Keratinocyte (primary cell): ENCODE measurements around the gene PLD2. TPM values are rescaled to one million over a fixed set of nuclear protein-coding genes. Genes with fewer than 3 reads are reported as not detected.
A peak's percentile ranks its signal among the peaks of the same experiment; 100 is the strongest.
"Not testable (repeated sequence)": the region's sequence is repeated elsewhere in the genome, so short reads cannot be mapped to it uniquely, and the experiment has no call there.

Experiments
- DNase-seq: peaks from one replicate; pipeline ENCODE4 v3.0.0-alpha.2; 2011; ENCODE audit warnings: low read depth, missing footprints, low spot score
- FAIRE-seq: peaks from 2 replicates; lab custom pipeline; 2011; peaks lifted over from hg19 to GRCh38; lab: Jason Lieb, UNC
- H2AFZ ChIP-seq: 2 replicates; pipeline ENCODE4 v1.6.0; 2012; ENCODE audit warnings: low read length, control low read depth, inconsistent platforms; ENCODE audit not compliant: control insufficient read depth
- H3K27ac ChIP-seq: 2 replicates; pipeline ENCODE4 v1.5.1; 2011; ENCODE audit warnings: low read length; ENCODE audit not compliant: control insufficient read depth, insufficient read depth
- H3K27me3 ChIP-seq: 3 replicates; pipeline ENCODE4 v1.6.0; 2011; ENCODE audit warnings: low read length; ENCODE audit not compliant: control insufficient read depth, insufficient read depth; ENCODE audit errors: extremely low read depth
- H3K36me3 ChIP-seq, 2 experiments: 2 replicates in 1 of 2; 3 replicates in 1 of 2; pipeline ENCODE4 v1.5.1; 2011; ENCODE audit warnings: low read length in 2 of 2, mild to moderate bottlenecking in 1 of 2; ENCODE audit not compliant: control insufficient read depth in 2 of 2, insufficient read depth in 2 of 2; ENCODE audit errors: extremely low read depth in 1 of 2
- H3K4me1 ChIP-seq: 3 replicates; pipeline ENCODE4 v1.5.1; 2011; ENCODE audit warnings: low read length; ENCODE audit not compliant: control insufficient read depth, insufficient read depth; ENCODE audit errors: extremely low read depth
- H3K4me2 ChIP-seq: 3 replicates; pipeline ENCODE4 v1.6.0; 2011; ENCODE audit warnings: low read depth, low read length; ENCODE audit not compliant: control insufficient read depth, insufficient read depth; ENCODE audit errors: extremely low read depth
- H3K4me3 ChIP-seq, 3 experiments: fragments of 200-600 bp in 1 of 3; sonication (generic) in 1 of 3; 2 replicates in 2 of 3; 3 replicates in 1 of 3; pipeline ENCODE4 v1.5.1; 2011 to 2016; ENCODE audit warnings: low read length in 3 of 3, mild to moderate bottlenecking in 3 of 3, control low read depth in 2 of 3, inconsistent platforms in 1 of 3, low read depth in 1 of 3, mixed read lengths in 1 of 3, mixed run types in 1 of 3, moderate library complexity in 1 of 3; ENCODE audit not compliant: control insufficient read depth in 2 of 3, insufficient read depth in 2 of 3; ENCODE audit errors: extremely low read depth in 1 of 3
- H3K79me2 ChIP-seq: 2 replicates; pipeline ENCODE4 v1.6.0; 2012; ENCODE audit warnings: low read length; ENCODE audit not compliant: control insufficient read depth, insufficient read depth
- H3K9ac ChIP-seq: 3 replicates; pipeline ENCODE4 v1.6.0; 2011; ENCODE audit warnings: low read length; ENCODE audit not compliant: control insufficient read depth, insufficient read depth; ENCODE audit errors: extremely low read depth
- H3K9me1 ChIP-seq: 3 replicates; pipeline ENCODE4 v1.6.0; 2011; ENCODE audit warnings: low read length; ENCODE audit not compliant: control insufficient read depth, insufficient read depth; ENCODE audit errors: extremely low read depth
- H3K9me3 ChIP-seq: 2 replicates; pipeline ENCODE4 v1.5.1; 2012; ENCODE audit warnings: low read depth, low read length; ENCODE audit not compliant: control insufficient read depth
- H4K20me1 ChIP-seq: 3 replicates; pipeline ENCODE4 v1.6.0; 2011; ENCODE audit warnings: low read length; ENCODE audit not compliant: control insufficient read depth, insufficient read depth; ENCODE audit errors: extremely low read depth
- EZH2 ChIP-seq: IDR thresholded peaks from one replicate; pipeline ENCODE4 v1.6.1; 2012; ENCODE audit warnings: inconsistent platforms, mild to moderate bottlenecking, low read length, moderate library complexity
- dilution Hi-C: fragments of 300-500 bp; cut with MboI; formaldehyde crosslinking; loops from one replicate; pipeline ENCODE4 v1.7.0; 2020; ENCODE audit warnings: low sequenced_read_pairs; ENCODE audit not compliant: extremely low pct_ligation_motif_present
- polyA plus RNA-seq, 5 experiments: library from polyadenylated mRNA; depleted of rRNA in 3 of 5; stranded (reverse) in 3 of 5; stranded (forward) in 1 of 5; unstranded in 1 of 5; fragments of >200 nt; gene quantifications; 1 replicate in 1 of 5; 2 replicates in 3 of 5; 3 replicates in 1 of 5; pipeline versions ENCODE4 v1.2.1 to v1.2.3, GENCODE V29; 2011 to 2012; ENCODE audit warnings: missing spikeins in 2 of 5, low read depth in 1 of 5, low replicate concordance in 1 of 5
- TF ChIP-seq, protein P1 (sequence below), 3 experiments: IDR thresholded peaks in 1 of 3; conservative IDR thresholded peaks in 1 of 3; optimal IDR thresholded peaks in 1 of 3; 2 replicates in 2 of 3; 3 replicates in 1 of 3; pipeline versions ENCODE3 to v1.5.1; 2011; ENCODE audit warnings: low read length in 3 of 3, mild to moderate bottlenecking in 3 of 3, moderate library complexity in 2 of 3, control low read depth in 1 of 3, inconsistent platforms in 1 of 3; ENCODE audit not compliant: insufficient read depth in 2 of 3; ENCODE audit errors: extremely low read depth in 1 of 3

PLD2 gene
- polyA plus RNA-seq, 1 donor (not counting 4 experiments of a cell fraction or from before 2014, with no cell fraction given): 33.3 TPM

DNA sequence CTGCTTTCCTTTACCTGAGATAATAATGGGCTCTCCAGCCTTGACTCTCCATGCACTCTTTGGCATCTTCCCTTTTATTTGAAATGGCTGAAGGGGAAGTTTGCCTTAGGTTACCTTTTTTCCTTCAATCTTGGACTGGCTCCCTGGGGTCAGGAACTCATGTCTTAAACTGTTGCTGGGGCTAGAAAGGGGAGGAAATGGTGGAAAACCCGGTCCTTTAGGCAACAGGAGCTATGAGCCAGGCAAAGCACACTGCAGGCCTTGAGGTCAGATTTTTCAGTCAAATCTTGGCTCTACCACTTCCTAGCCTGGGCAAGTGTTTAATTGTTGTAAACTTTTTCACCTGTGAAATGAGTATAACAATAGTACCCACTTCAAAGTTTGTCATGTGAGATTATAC lies 56.4 kb downstream of the PLD2 start:
- H3K9me3 ChIP-seq: no peaks in the 10 kb centered on the region
- H3K27ac ChIP-seq: no peak overlapping the region
- dilution Hi-C loops: no loop called here
- DNase-seq: no peak
- TF ChIP-seq, protein P1, sequence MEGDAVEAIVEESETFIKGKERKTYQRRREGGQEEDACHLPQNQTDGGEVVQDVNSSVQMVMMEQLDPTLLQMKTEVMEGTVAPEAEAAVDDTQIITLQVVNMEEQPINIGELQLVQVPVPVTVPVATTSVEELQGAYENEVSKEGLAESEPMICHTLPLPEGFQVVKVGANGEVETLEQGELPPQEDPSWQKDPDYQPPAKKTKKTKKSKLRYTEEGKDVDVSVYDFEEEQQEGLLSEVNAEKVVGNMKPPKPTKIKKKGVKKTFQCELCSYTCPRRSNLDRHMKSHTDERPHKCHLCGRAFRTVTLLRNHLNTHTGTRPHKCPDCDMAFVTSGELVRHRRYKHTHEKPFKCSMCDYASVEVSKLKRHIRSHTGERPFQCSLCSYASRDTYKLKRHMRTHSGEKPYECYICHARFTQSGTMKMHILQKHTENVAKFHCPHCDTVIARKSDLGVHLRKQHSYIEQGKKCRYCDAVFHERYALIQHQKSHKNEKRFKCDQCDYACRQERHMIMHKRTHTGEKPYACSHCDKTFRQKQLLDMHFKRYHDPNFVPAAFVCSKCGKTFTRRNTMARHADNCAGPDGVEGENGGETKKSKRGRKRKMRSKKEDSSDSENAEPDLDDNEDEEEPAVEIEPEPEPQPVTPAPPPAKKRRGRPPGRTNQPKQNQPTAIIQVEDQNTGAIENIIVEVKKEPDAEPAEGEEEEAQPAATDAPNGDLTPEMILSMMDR (optimal IDR thresholded peaks at IDR 0.05 in 1 of 3, IDR thresholded peaks at IDR 0.05 in 1 of 3, conservative IDR thresholded peaks at IDR 0.05 in 1 of 3; ENCODE audit: extremely low read depth in 1 of 3, insufficient read depth in 2 of 3, low read length in 3 of 3): no peak
- no peak for TF ChIP-seq EZH2
- H3K4me2 ChIP-seq: peak overlapping the region; percentile 27
- FAIRE-seq: peak; percentile 51
- H3K9me1 ChIP-seq: no peaks in the 10 kb centered on the region
- H4K20me1 ChIP-seq: no peaks in the 10 kb centered on the region
- no peaks in the 10 kb centered on the region for H3K27me3 ChIP-seq
- peaks cover 43% of the 10 kb centered on the region for H3K4me1 ChIP-seq
- H2AFZ ChIP-seq: no peak overlapping the region
- peak overlapping the region in 1 of 3 experiments; percentile 2 for H3K4me3 ChIP-seq
- H3K9ac ChIP-seq: no peak overlapping the region
- H3K36me3 ChIP-seq: peaks cover 5 to 16% of the 10 kb centered on the region in 2 experiments
- peaks cover 81% of the 10 kb centered on the region for H3K79me2 ChIP-seq

DNA sequence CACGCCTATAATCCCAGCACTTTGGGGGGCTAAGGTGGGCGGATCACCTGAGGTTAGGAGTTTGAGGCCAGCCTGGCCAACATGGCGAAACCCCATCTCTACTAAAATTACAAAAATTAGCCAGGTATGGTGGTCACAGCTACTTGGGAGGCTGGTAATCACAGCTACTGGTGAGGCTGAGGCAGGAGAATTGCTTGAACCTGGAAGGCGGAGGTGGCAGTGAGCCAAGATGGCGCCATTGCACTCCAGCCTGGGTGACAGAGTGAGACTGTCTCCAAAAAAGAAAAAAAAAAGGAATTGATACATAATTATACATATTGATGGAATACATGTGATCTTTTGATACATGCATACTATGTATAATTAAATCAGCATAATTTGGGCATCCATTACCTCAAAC lies 60.6 kb downstream of the PLD2 start:
- H4K20me1 ChIP-seq, FAIRE-seq, dilution Hi-C loops, H3K4me2 ChIP-seq, H3K9me3 ChIP-seq, H3K4me3 ChIP-seq, H3K27ac ChIP-seq, H3K9me1 ChIP-seq, H2AFZ ChIP-seq, H3K27me3 ChIP-seq, DNase-seq, H3K9ac ChIP-seq: not testable (repeated sequence)
- peaks cover 8 to 19% of the 10 kb centered on the region in 2 experiments for H3K36me3 ChIP-seq
- H3K4me1 ChIP-seq: peaks cover 13% of the 10 kb centered on the region
- H3K79me2 ChIP-seq: peaks cover 85% of the 10 kb centered on the region

DNA sequence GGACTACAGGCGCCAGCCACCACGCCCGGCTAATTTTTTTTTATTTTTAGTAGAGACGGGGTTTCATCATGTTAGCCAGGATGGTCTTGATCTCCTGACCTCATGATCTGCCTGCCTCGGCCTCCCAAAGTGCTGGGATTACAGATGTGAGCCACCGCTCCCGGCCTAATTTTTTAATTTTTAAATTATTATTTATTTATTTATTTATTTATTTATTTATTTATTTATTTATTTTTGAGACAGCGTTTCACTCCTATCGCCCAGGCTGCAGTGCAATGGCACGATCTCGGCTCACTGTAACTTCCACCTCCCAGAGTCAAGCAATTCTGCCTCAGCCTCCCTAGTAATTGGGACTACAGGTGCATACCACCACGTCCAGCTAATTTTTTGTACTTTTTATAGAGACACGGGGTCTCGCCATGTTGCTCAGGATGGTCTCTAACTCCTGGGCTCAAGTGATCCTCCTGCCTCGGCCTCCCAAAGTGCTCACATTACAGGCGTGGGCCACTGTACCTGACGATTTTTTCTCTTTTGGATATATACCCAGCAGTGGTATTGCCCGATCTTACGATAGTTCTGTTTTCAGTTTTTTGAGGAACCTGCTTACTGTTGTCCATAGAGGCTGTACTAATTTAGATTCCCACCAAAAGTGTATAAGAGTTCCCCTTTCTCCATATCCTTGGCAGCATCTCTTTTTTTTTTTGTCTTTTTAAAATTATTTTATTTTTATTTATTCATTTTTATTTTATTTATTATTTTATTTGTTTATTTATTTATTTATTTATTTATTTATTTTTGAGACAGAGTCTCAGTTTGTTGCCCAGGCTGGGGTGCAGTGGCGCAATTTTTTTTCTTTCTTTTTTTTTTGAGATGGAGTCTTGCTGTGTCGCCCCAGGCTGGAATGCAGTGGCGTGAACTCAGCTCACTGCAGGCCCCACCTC lies 62.4 kb downstream of the PLD2 start:
- H3K4me1 ChIP-seq, H3K9me1 ChIP-seq, H3K4me2 ChIP-seq, H3K27me3 ChIP-seq, FAIRE-seq, H4K20me1 ChIP-seq, DNase-seq, H3K4me3 ChIP-seq, H3K9ac ChIP-seq, dilution Hi-C loops, H2AFZ ChIP-seq, H3K27ac ChIP-seq, H3K9me3 ChIP-seq: not testable (repeated sequence)
- H3K79me2 ChIP-seq: peaks cover 84% of the 10 kb centered on the region
- H3K36me3 ChIP-seq: peaks cover 8 to 20% of the 10 kb centered on the region in 2 experiments
